Skeletal muscle satellite cell (primary cell): ENCODE results near the gene IL17REL.

Experiments used
- H3K27me3 ChIP-seq: 2 replicates; pipeline ENCODE4 v1.7.0; 2013; ENCODE audit warnings: low read length; ENCODE audit not compliant: control insufficient read depth, insufficient read depth
- H3K36me3 ChIP-seq: 2 replicates; pipeline ENCODE4 v1.7.0; 2013; ENCODE audit warnings: mild to moderate bottlenecking, control low read depth, low read length; ENCODE audit not compliant: insufficient read depth
- H3K4me1 ChIP-seq: 2 replicates; pipeline ENCODE4 v1.7.0; 2013; ENCODE audit warnings: low read length; ENCODE audit not compliant: control insufficient read depth, insufficient read depth
- H3K4me2 ChIP-seq: 2 replicates; pipeline ENCODE4 v1.7.0; 2013; ENCODE audit warnings: mild to moderate bottlenecking, low read length
- H3K4me3 ChIP-seq: 2 replicates; pipeline ENCODE4 v1.7.0; 2013; ENCODE audit warnings: low read length
- H3K9ac ChIP-seq: 2 replicates; pipeline ENCODE4 v1.7.0; 2013; ENCODE audit warnings: mild to moderate bottlenecking, low read depth, low read length, moderate library complexity
- H3K9me3 ChIP-seq: replicated peaks from 2 replicates; pipeline ENCODE4 v1.7.0; 2013; ENCODE audit warnings: mild to moderate bottlenecking, control low read depth, low read length

Gene IL17REL

DNA sequence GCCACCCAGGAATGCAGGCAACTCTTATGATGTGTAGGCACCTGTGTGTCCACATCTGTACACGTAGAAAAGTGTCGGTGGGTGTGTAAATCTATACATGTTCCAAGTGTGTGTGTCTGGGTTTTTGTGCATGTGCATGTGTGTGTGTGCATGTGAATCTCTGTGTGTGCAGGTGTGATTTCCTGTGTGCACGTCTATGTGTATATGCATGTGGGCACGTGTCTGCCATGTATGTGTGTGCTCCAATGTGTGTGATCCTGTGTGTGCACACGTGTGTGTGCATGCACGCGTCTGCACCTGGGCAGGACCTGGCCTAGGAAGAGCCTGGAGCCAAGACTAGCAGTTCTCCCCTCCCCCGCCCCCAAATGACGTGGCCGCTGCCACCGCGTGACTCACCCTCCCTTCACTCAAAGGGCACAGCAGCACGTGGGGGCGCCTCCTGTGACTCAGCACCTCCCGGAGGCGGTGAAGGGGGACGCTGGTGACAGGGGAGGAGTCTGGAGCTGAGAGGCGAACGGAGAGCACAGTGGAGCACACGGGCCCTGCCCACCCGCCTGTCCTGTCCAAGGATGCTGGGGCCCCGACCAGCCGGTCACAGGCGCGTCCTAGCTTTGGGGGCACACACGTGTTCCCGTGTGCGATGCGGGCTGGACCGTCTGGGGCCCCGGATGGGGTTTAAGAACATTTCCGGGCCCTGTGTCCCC lies 41.9 kb downstream of the IL17REL start:
- Histone ChIP-seq H3K4me2 (peak overlapping the region; percentile 86), H3K4me3 (peak overlapping the region; percentile 64), H3K36me3 (no peaks in the 10 kb centered on the region), H3K9me3 (no peaks in the 10 kb centered on the region), H3K27me3 (no peaks in the 10 kb centered on the region), H3K4me1 (peaks cover 39% of the 10 kb centered on the region), H3K9ac (peak overlapping the region; percentile 74)

DNA sequence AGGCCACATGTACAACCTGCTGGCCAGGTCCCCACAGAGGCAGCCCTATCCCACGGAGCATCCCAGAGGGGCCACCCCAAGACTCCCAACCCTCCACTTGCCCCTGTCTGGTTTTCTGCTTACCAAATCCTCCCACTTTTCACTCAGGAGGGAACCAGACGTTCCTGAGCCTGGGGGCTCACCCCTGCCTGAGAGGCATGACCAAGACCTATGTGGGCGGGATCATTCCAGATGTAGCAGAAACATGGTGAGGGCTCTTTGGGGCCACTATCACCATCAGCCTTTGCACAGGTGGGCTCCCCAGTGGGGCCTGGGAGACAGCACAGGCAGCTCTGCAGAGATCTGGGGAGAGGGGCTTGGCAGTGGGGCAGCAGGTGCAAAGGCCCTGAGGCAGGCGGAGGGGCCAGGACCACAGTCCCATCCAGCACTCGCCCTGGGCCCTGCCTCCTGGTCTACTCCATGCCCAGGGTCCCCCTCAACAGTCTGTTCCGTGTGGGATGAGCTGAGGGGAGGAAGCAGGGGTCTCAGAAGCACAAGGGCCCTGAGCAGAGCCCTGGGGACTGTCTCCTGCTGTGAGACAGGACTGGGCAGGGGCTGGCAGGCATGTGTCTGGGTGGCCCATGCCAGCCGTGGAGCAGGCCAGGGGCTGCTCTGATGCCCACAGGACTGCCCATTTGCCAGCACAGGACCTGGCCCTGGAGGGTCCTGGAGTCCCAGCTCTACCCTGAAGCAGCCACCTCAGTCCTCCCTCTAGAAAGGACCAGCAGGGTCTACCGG lies 42.6 kb downstream of the IL17REL start:
- peak overlapping the region; percentile 86 for H3K4me2 ChIP-seq

DNA sequence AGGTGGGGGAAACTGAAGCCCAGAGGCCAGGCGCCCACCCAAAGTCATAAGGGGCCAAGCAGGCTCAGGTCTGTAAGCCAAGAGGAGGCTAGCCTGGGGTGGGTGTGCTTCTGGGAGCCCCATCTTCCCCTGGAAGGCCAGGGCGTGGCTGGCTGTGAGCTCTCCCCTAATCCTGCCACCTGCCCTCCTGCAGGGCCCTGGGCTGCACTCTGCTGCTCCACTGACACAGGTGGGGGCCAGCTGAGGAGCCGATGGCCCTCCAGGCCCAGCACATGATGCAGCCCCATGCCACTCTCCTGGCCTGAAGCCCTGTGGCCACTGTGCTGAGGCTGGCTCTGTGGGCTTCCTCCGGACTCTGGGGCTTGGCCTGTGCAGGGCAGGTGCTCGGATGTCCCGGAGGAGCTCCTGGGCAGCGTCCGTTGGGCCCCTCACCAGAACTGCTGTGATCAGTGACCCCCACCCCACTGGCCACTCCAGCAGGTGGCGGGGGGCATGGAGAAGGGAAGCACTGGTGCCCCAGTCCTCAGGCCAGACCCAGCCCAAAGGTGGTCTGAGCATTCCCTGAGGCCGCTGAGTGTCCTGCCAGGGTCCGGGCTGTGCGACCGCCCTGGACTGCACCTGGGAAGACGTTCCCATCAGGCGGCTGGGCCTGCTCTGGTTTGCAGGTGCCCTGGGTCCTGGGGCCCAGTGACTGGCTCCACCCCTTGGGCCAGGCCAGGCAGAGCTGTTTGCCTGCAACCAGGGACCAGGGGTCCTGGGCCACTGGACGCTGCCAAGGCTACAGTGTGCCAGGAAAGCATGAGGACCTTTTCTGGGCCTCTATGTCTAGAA lies 43.5 kb downstream of the IL17REL start:
- H3K27me3 ChIP-seq = no peaks in the 10 kb centered on the region
- H3K9ac ChIP-seq = no peak overlapping the region
- peaks cover 39% of the 10 kb centered on the region for H3K4me1 ChIP-seq

More for the DNA sequence above, 42.6 kb downstream of the IL17REL start:
- Histone ChIP-seq H3K9ac (no peak overlapping the region), H3K4me1 (peaks cover 39% of the 10 kb centered on the region), H3K27me3 (no peaks in the 10 kb centered on the region), H3K4me3 (no peak overlapping the region), H3K36me3 (no peaks in the 10 kb centered on the region), H3K9me3 (no peaks in the 10 kb centered on the region)

DNA sequence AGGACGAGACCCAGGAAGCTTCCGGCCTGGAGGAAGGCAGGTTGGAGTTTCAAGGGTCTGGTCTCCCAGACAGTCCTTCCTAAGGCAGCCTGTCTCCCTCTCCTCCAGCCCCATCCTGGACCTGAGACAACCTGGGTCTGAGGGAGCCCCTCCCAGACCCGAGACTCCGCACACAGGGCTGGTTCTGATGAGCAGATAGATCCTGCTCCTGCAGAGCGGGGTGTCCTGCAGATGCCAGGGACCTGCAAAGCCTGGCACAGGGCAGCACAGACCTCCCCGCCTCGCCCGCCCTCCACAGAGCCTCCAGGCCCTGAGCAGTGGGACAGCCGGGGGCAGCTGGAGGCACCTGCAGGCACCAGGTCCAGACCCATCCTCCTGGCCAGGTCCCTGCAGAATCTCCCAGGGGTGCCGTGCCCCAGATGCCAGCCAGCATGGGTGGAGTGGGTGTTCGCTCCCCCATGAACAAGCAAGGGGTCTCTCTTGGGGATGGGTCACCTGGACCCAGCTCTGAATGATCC lies 44.2 kb downstream of the IL17REL start:
- Histone ChIP-seq H3K36me3 (peaks cover 11% of the 10 kb centered on the region), H3K9me3 (no peaks in the 10 kb centered on the region), H3K4me2 (peak overlapping the region; percentile 81), H3K27me3 (no peaks in the 10 kb centered on the region), H3K9ac (no peak overlapping the region), H3K4me3 (no peak overlapping the region), H3K4me1 (peaks cover 44% of the 10 kb centered on the region)

More for the DNA sequence above, 43.5 kb downstream of the IL17REL start:
- Histone ChIP-seq H3K4me2 (no peak overlapping the region), H3K4me3 (no peak overlapping the region), H3K36me3 (peaks cover 6% of the 10 kb centered on the region), H3K9me3 (no peaks in the 10 kb centered on the region)

DNA sequence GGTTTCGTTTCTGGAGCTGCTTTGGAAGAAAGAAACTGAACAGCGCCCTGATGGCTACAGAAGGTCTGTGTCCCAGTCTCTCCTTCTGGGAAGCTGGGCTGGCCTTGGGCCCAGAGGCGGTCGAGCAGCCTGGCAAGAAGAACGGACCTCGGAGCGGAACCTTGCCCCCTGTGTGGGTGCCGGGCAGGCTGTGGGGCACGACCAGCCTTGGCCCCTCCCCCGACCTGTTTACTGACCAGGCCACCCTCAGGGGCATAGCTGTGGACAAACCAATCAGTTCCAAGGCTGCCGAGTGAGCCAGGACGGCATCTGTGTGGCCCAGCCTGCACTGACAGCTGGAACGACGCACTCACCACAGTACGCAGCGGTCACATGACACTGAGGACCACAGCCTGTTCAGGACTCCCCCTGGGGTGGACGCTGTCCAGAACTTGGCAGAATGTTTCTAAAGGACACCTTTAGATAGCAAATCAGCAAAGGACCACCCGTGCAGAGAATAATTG lies 44.8 kb downstream of the IL17REL start:
- Histone ChIP-seq H3K9me3 (no peaks in the 10 kb centered on the region), H3K4me3 (peak overlapping the region; percentile 60), H3K9ac (peak overlapping the region; percentile 35), H3K36me3 (peaks cover 18% of the 10 kb centered on the region), H3K4me1 (peaks cover 50% of the 10 kb centered on the region), H3K4me2 (peak overlapping the region; percentile 81), H3K27me3 (no peaks in the 10 kb centered on the region)

DNA sequence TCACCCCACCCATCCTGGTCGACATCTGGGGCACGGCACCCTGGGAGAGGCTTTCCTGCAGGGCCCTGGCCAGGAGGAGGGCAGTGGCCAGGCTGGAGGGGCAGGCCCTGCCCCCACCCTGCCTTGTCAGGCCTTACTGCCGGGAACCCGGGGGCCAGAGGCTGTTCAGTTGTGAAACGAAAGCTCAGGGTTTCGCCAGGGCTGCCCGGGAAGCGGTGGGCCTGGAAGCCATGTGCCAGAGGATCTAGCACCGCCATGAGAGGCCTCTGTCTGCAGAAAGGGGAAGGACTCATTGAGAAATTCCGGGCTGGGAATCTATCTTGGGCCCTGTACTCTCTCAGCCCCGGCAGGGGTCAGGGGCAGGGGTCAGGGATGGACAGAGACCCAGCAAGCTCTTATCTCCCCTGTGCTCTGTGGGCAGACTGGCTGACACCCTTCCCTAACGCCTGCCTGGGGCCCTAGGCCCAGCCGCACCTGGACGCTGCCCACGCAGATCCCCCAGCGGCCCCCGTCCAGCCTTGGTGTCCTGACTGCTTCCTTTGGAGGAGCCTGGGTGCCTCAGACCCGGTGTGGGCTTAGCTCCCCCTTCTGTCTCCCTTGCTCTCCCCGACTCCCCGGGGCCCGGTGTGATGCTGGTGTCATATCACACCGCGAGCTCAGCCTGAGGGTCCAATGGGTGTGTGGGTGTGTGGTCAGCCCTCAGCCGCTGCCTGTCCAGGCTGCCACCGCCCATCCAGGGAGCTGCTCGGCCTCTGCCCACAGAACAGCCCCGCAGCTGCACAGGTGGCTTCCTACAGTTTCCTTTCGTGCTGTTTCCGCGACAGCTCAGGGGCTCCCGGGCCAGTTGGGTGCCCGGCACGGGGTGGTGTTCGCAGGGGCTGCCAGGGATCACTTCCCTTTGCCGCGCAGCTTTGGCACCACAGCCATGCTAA lies 45.5 kb downstream of the IL17REL start:
- Histone ChIP-seq H3K4me3 (peak overlapping the region; percentile 60), H3K4me1 (peaks cover 54% of the 10 kb centered on the region)

DNA sequence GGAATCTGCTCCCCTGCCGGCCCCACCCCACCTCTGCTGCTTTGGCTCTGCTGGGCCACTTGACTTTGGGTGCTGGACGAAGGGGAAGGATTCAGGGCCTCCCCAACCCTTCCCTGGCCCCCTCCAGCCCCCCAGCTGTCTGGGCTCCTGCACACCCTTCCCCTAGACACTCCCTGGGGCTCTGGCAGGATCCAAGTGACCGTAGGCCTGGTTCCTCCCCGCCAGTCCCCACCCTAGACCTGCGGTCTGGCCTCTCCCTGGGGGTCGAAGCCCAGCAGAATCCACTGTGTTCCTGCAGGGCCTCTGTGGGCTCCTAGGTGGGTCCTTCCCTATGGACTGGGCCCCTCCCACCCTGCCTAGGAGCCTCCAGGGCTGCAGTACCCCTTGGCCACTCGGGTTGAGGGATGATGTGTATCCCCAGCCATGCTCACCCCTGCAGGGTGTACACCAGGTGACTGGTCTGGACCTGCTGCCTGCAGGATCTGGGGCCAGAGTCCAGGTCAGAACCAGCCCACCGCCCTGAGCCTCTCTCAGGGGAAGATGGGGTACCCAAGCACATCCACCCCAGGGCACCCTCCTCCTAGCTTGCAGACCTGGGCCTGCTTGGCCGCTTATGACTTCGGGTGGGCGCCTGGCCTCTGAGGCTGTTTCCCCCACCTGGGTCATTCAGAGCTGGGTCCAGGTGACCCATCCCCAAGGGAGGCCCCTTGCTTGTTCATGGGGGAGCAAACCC lies 46.4 kb downstream of the IL17REL start:
- peaks cover 24% of the 10 kb centered on the region for H3K36me3 ChIP-seq
- H3K9ac ChIP-seq = no peak overlapping the region
- H3K4me1 ChIP-seq = peaks cover 48% of the 10 kb centered on the region
- H3K9me3 ChIP-seq = no peaks in the 10 kb centered on the region
- H3K4me2 ChIP-seq = no peak overlapping the region
- H3K4me3 ChIP-seq = no peak overlapping the region
- H3K27me3 ChIP-seq = no peaks in the 10 kb centered on the region

More for the DNA sequence above, 45.5 kb downstream of the IL17REL start:
- H3K9me3 ChIP-seq = no peaks in the 10 kb centered on the region
- H3K27me3 ChIP-seq = no peaks in the 10 kb centered on the region
- H3K9ac ChIP-seq = peak overlapping the region; percentile 35
- peaks cover 21% of the 10 kb centered on the region for H3K36me3 ChIP-seq
- peak overlapping the region; percentile 81 for H3K4me2 ChIP-seq

DNA sequence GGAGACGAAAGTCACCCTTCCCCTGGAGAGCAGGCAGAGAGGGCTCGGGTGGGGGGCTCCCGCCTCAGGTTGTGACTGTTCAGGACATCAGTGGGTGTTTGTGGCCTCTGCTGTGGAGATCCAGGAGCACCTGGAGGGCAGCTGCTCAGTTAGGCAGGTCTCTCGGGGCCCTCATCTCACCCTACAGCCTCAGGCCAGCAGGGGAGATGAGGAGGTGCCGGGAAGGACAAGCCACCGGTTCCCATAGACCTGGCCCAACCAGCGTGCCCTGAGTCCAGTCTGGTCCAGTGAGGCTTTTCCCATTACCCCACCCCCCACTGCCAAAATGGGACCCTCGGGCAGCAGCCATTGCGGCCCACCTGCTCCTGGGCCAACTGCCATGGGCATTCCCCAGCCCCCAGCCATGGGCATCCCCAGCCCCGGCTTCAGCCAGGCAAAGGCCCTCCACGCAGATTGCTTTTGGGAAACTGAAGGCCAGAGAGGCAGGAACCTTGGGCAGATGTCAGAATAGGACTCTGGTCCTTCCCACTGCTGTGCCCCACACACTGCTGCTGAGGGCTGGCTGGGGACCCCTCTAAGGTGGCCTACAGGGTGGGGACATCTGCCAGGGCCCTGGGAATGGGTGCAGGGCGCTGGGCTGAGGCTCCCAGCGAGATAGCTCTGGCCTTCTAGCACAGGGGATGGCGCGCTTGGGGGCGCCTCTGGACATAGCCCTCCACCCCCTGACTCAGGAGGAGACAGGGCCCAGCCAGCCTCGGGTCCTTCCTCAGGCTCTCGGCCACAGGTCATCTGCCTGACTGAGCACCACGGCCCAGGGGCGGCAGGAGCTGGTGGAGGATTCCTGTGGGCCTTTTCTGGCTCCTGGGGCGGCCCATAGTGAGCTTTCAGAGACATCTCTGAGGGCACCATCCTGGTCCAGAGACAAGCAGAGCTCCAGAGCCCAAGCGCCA lies 47.2 kb downstream of the IL17REL start:
- Histone ChIP-seq H3K9me3 (no peaks in the 10 kb centered on the region), H3K4me3 (no peak overlapping the region), H3K36me3 (peaks cover 24% of the 10 kb centered on the region), H3K4me2 (no peak overlapping the region), H3K4me1 (peaks cover 39% of the 10 kb centered on the region), H3K27me3 (no peaks in the 10 kb centered on the region), H3K9ac (no peak overlapping the region)
